Kidney glomerular epithelial cell (primary cell): Measurements from ENCODE around the gene MYO9A.
"Not testable (repeated sequence)": the region's sequence is repeated elsewhere in the genome, so short reads cannot be mapped to it uniquely, and the experiment has no call there.

Experiments
- DNase-seq: peaks from one replicate; lab custom pipeline; 2025; lab: John Stamatoyannopoulos, UW

Gene MYO9A

DNA sequence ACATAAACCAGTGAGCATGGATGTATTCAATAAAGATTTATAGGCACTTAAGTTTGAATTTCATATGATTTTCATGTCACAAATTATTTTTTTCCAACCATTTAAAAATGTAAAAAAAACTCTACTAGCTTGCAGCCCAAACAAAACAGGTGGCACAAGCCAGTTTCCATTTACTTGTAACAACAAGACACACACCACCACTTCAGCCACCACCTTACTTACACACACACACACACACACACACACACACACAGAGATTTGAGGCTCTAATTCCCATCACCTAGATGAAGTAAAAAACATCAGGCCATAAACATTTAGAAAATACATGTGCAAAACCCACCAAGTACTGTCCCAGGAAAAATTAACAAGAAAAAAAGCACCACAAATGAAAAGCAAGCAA lies 25.3 kb downstream of the MYO9A start:
- DNase-seq = no peak

DNA sequence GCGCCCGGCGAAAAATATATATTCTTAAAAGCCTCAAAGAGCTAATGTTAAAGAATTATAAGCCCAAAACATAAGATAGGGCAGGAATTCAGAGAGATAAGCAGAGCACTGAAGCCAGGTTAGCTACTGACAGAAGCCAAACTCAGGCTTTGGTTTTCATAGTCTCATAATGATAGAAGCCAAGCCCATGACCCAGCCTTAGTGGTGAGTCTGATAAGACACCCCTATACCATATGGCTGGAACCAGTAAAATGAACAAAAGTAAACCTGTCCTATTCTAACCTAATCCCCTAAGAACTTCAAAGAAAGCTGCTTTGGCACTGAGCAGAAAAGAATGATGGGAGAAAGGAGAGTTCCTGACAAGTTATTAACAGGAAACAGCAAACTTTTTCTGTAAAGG lies 25.9 kb downstream of the MYO9A start:
- DNase-seq = no peak

GRCh38 chr15:72086920-72087648 lies 30.9 kb downstream of the MYO9A start:
- no peak for DNase-seq

GRCh38 chr15:72086010-72086697 lies 31.8 kb downstream of the MYO9A start:
- DNase-seq = no peak

DNA sequence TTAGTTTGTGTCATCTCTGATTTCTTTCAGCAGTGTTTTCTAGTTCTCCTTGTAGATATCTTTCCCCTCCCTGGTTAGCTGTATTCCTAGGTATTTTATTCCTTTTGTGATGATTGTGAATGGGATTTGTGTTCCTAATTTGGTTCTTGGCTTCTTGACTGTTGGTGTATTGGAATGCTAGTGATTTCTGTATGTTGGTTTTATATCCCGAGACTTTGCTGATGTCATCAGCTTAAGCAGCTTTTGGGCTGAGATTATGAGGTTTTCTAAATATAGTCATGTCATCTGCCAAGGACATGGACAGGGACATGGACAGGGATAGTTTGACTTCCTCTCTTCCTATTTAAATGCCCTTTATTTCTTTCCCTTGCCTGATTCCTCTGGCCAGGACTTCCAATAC lies 35.8 kb downstream of the MYO9A start:
- no peak for DNase-seq

DNA sequence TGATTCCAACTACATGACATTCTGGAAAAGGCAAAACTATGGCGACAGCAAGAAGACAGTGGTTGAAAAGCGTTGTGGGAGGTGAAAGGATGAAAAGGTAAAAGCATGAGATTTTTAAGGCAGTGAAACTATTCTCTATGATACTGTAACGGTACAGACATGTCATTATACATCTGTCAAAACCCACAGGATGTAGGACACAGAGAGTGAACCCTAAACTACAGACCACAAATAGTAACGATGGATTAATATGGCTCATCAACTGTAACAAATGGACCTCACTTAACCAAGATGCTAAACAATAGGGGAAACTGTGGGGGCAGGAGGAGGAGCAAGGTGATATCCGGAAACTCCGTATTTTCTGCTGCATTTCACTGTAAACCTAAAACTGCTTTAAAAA lies 39.1 kb downstream of the MYO9A start:
- DNase-seq = no peak

DNA sequence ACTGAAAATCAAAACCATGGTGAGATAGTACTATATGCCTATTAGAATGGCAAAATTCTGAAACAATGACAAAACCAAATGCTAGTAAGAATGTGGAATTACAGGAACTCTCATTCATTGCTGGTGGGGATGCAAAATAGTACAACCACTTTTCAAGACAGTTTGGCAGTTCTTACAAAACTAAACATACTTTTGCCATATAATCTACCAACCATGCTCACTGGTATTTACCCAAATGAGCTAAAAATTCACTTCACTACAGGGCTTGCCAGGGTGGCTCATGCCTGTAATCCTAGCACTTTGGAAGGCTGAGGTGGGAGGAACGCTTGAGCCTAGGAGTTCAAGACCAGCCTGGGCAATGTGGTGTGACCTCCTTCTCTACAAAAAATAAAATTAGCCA lies 40.0 kb downstream of the MYO9A start:
- no peak for DNase-seq

DNA sequence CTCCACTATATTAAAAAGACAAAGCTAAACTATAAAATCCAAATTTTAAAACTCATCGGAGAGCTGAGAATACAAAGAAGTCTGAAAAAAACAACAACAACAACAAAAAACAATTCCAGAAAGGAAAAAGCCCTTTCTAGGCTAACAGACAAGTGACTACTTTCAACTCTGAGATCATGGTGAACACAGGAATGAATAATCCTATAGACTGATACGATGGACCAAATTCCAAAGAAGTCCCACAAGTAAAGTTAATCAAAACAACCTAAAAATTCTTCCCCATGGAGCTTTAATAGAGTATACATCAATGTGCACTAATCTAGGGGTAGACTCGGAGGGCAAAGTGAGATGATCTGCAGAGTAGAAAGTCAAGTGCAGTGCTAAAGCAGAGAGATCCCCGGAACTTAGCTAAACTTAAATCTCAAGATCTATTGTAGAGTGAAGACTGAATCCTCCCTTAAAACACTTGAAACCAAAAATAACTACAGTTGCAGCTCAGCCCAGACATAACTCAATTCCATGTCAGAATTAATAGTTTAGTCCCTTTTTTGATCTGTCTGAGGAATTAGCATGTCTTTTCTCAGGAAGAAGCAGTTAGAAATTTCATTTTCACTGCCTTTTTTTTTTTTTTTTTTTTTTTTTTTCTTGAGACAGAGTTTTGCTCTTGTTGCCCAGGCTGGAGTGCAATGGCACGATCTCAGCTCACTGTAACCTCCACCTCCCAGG lies 43.5 kb downstream of the MYO9A start:
- no peak for DNase-seq

- not testable (repeated sequence) for DNase-seq
These were observed 46.5 kb downstream of the MYO9A start for GRCh38 chr15:72071448-72071825.

GRCh38 chr15:72070817-72071447 lies 47.0 kb downstream of the MYO9A start:
- no peak for DNase-seq

- no peak for DNase-seq
These were observed 49.1 kb downstream of the MYO9A start for GRCh38 chr15:72068856-72069255.

DNA sequence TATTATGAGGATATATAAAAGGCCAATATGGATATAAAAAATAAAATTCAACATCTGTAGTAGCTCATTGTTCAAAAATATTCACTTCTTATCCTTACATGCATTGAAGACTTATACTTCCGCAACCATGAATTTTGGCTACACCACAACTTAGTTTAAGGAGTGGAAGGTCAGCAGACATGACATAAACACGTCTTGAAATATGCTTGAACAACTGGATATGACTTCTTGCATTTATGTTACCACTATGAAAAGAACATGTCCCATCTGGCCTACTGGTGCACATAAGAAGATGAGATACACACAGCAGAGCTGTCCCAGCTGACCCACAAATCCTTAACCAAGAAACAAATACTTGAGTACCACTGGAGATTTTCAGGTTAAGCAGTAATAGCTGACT lies 52.1 kb downstream of the MYO9A start:
- DNase-seq = no peak

DNA sequence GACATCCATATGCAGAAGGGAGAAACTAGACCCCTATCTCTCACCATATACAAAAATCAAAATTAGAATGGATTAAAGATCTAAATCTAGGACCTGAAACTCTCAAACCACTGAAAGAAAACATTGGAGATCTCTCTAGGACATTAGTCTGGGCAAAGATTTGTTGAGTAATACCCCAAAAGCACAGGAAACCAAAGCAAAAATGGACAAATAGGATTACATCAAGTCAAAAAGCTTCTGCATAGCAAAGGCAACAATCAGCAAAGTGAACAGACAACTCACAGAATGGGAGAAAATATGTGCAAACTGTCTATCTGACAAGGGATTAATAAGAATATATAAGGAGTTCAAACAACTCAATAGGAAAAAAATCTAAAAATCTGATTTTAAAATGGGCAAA lies 54.8 kb downstream of the MYO9A start:
- no peak for DNase-seq

DNA sequence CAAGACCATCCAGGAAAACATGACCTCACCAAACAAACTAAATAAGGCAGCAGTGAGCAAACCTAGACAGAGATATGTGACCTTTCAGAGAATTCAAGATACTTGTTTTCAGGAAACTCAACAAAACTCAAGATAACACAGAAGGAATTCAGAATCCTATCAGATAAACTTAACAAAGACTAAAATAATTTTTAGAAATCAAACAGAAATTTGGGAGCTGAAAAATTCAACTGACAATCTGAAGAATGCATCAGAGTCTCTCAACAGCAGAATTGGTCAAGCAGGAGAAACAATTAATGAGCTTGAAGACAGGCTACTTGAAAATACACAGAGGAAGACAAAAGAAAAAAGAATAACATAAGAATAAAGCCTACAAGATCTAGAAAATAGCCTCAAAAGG lies 55.6 kb downstream of the MYO9A start:
- no peak for DNase-seq

GRCh38 chr15:72060687-72061250 lies 57.2 kb downstream of the MYO9A start:
- no peak for DNase-seq

- no peak for DNase-seq
These were observed 59.4 kb downstream of the MYO9A start for GRCh38 chr15:72058585-72058984.

DNA sequence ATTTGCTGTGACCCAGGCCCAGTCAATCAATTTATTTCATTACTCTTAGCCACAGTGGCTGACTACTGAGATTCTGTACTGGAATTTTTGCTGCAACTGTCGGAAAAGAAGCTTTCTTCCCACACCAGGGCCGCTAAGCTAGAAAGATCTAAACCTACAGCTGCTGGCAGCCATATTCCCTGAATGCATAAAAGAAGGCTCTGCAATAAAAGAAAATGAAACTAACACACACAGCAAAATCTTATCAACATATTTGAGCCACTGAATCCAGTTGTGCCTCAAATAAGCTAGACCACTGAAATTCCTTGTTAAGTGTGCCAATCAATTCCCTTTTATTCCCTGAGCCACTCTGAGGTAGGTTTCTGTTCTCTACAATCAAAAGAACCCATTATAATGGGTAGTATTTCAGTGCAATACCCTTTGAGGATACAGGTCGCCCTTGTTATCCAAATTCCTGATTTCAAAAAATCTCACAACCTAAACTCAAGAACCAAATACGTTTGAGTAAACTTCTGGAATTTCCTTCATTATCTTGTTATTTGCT lies 60.3 kb downstream of the MYO9A start:
- DNase-seq = peak; percentile 21

GRCh38 chr15:72056217-72056616 lies 61.7 kb downstream of the MYO9A start:
- not testable (repeated sequence) for DNase-seq

DNA sequence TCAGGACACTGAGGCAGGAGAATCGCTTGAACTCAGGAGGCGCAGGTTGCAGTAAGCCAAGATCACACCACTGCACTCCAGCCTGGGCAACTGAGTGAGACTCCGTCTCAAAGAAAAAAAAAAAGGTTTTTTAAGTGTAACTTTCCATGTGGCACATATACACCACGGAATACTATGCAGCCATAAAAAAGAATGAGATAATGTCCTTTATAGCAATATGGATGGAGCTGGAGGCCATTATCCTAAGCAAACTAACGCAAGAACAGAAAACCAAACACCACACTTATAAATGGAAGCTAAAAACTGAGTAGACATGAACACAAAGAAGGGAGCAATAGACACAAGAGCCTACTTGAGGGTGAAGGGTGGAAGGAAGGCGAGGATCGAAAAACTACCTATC lies 64.7 kb downstream of the MYO9A start:
- not testable (repeated sequence) for DNase-seq

- no peak for DNase-seq
These were observed 67.2 kb downstream of the MYO9A start for GRCh38 chr15:72050700-72051099.

GRCh38 chr15:72047020-72047419 lies 70.9 kb downstream of the MYO9A start:
- DNase-seq = peak; percentile 8

DNA sequence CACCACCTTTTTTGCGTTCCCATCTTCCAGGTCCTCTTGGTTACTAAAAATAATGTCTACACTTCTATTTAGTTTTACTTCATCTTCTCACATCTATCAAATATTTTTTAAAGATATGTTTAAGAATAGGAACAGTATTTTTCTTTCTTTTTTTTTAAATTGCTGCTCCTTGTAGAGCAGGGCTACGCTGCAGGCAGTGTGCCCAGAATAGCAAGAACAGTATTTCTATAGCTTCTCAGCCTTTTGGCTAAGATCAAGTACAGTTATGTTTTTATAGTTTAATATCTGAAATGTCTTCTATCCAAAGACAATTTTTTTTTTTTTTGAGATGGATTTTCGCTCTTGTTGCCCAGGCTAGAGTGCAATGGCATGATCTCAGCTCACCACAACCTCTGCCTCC lies 73.0 kb downstream of the MYO9A start:
- DNase-seq = no peak
